Measurements from ENCODE around the gene PPP1R16B.

GRCh38 chr20:38919683-38920082, 114.2 kb downstream of the PPP1R16B start:
- TF ChIP-seq FOXP2 (optimal IDR thresholded peaks at IDR 0.05; ENCODE audit: borderline replicate concordance, extremely low read depth, extremely low read length, insufficient read depth) (no peak), POLR2AphosphoS5 (IDR thresholded peaks at IDR 0.05; ENCODE audit: low read depth, low read length) (no peak), TAF1 (IDR thresholded peaks at IDR 0.05; ENCODE audit: borderline replicate concordance, insufficient read depth, low read length) (no peak)
- TF ChIP-seq, protein P1, sequence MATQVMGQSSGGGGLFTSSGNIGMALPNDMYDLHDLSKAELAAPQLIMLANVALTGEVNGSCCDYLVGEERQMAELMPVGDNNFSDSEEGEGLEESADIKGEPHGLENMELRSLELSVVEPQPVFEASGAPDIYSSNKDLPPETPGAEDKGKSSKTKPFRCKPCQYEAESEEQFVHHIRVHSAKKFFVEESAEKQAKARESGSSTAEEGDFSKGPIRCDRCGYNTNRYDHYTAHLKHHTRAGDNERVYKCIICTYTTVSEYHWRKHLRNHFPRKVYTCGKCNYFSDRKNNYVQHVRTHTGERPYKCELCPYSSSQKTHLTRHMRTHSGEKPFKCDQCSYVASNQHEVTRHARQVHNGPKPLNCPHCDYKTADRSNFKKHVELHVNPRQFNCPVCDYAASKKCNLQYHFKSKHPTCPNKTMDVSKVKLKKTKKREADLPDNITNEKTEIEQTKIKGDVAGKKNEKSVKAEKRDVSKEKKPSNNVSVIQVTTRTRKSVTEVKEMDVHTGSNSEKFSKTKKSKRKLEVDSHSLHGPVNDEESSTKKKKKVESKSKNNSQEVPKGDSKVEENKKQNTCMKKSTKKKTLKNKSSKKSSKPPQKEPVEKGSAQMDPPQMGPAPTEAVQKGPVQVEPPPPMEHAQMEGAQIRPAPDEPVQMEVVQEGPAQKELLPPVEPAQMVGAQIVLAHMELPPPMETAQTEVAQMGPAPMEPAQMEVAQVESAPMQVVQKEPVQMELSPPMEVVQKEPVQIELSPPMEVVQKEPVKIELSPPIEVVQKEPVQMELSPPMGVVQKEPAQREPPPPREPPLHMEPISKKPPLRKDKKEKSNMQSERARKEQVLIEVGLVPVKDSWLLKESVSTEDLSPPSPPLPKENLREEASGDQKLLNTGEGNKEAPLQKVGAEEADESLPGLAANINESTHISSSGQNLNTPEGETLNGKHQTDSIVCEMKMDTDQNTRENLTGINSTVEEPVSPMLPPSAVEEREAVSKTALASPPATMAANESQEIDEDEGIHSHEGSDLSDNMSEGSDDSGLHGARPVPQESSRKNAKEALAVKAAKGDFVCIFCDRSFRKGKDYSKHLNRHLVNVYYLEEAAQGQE (IDR thresholded peaks at IDR 0.05; ENCODE audit: insufficient read depth in 1 of 2, low read depth in 2 of 2, low read length in 2 of 2) = no peak
